Measurements from ENCODE around the gene FAM241B.

Gene FAM241B

DNA sequence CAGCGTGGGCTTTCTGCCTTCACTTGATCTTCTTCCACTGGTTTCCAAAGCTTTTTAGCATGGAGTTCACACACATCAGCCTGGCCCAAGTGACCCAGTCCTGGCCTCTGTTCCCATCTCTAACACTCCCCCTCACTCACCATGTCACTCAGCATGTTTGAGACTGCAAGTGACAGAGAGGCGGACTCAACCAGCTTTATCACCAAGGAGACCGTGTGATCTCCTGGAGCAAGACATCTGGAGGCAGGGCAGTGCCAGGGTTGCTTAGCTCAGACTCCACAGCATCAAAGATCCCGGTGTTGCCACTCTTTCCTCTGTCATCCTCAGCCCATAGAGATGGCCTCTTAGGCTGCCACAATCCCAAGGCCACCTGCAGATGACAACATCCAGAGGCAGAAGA, 39.4 kb downstream of the FAM241B start:
- no peaks in the 10 kb centered on the region for H3K79me2 ChIP-seq (ENCODE audit: control insufficient read depth, insufficient read depth, low read length)
- no peak overlapping the region for H3K56ac ChIP-seq (ENCODE audit: low read length)
- no peak for DNase-seq
- no peak overlapping the region for H3K4me3 ChIP-seq (ENCODE audit: low read length)
- no CpG with 5 or more reads among the region's 4 CpGs for WGBS (ENCODE audit: extremely low coverage, insufficient coverage, low lambda C conversion rate)
- H4K5ac ChIP-seq (ENCODE audit: low read length), result no peak overlapping the region
- no peak overlapping the region for H3K18ac ChIP-seq (ENCODE audit: low read length)
- H2BK120ac ChIP-seq (ENCODE audit: low read depth, low read length), result no peak overlapping the region
- no peak overlapping the region for H2BK15ac ChIP-seq (replicated peaks; ENCODE audit: low read depth)
- H3K9ac ChIP-seq (ENCODE audit: low read length), result no peak overlapping the region
- no peak overlapping the region for H2BK5ac ChIP-seq (ENCODE audit: low read length)
- no peak overlapping the region for H3K4ac ChIP-seq (ENCODE audit: low read depth, low read length)
- no peak overlapping the region for H3K27ac ChIP-seq (ENCODE audit: low read depth, low read length)
- H3K4me2 ChIP-seq (ENCODE audit: low read length), result no peak overlapping the region
- H3K36me3 ChIP-seq (ENCODE audit: control insufficient read depth, insufficient read depth, low read length), result no peaks in the 10 kb centered on the region
- no peak overlapping the region for H2AK5ac ChIP-seq (ENCODE audit: low read length)
- H3K79me1 ChIP-seq (ENCODE audit: low read length), result no peaks in the 10 kb centered on the region
- H3K23ac ChIP-seq (ENCODE audit: low read length), result no peak overlapping the region
- H3K27me3 ChIP-seq (ENCODE audit: insufficient read depth, low read length, poor library complexity), result no peaks in the 10 kb centered on the region
- H4K8ac ChIP-seq (ENCODE audit: low read depth, low read length), result no peak overlapping the region
- no peaks in the 10 kb centered on the region for H3K4me1 ChIP-seq (ENCODE audit: control insufficient read depth, low read depth, low read length)

DNA sequence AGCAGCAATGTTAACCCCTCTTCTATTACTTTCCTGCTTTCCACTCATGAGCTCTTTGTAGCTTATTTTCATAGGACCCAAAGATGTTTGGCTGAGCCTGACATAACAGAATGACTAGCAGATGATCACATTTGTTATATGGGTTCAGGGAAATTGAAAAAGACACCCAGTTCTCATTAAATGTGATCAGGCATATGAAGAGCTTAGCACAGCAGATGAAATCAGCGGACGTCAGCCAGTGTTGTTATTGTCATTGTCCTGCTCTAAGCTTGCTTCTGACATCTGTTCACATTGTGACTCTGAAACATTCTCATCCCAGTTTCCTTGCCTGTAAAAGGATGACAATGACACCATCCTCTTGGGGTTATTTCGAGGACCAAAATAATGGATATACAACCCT, 43.5 kb downstream of the FAM241B start:
- H3K4me3 ChIP-seq (ENCODE audit: low read length), result no peak overlapping the region
- no peak overlapping the region for H4K8ac ChIP-seq (ENCODE audit: low read depth, low read length)
- no peak overlapping the region for H3K9ac ChIP-seq (ENCODE audit: low read length)
- DNase-seq, result no peak
- no peak overlapping the region for H3K18ac ChIP-seq (ENCODE audit: low read length)
- H4K5ac ChIP-seq (ENCODE audit: low read length), result no peak overlapping the region
- H3K79me2 ChIP-seq (ENCODE audit: control insufficient read depth, insufficient read depth, low read length), result no peaks in the 10 kb centered on the region
- H3K23ac ChIP-seq (ENCODE audit: low read length), result no peak overlapping the region
- H2BK5ac ChIP-seq (ENCODE audit: low read length), result no peak overlapping the region
- H3K36me3 ChIP-seq (ENCODE audit: control insufficient read depth, insufficient read depth, low read length), result no peaks in the 10 kb centered on the region
- no peaks in the 10 kb centered on the region for H3K79me1 ChIP-seq (ENCODE audit: low read length)
- H2AK5ac ChIP-seq (ENCODE audit: low read length), result no peak overlapping the region
- H2BK120ac ChIP-seq (ENCODE audit: low read depth, low read length), result no peak overlapping the region
- no peak overlapping the region for H3K56ac ChIP-seq (ENCODE audit: low read length)
- no peak overlapping the region for H3K27ac ChIP-seq (ENCODE audit: low read depth, low read length)
- H2BK15ac ChIP-seq (replicated peaks; ENCODE audit: low read depth), result no peak overlapping the region
- no CpG with 5 or more reads among the region's 3 CpGs for WGBS (ENCODE audit: extremely low coverage, insufficient coverage, low lambda C conversion rate)
- no peaks in the 10 kb centered on the region for H3K27me3 ChIP-seq (ENCODE audit: insufficient read depth, low read length, poor library complexity)
- no peak overlapping the region for H3K4me2 ChIP-seq (ENCODE audit: low read length)
- H3K4me1 ChIP-seq (ENCODE audit: control insufficient read depth, low read depth, low read length), result no peaks in the 10 kb centered on the region
- H3K4ac ChIP-seq (ENCODE audit: low read depth, low read length), result no peak overlapping the region

- no CpG with 5 or more reads among the region's 2 CpGs for WGBS (ENCODE audit: extremely low coverage, insufficient coverage, low lambda C conversion rate)
- Histone ChIP-seq H3K27ac (ENCODE audit: low read depth, low read length) (no peak overlapping the region), H2BK15ac (replicated peaks; ENCODE audit: low read depth) (no peak overlapping the region), H2AK5ac (ENCODE audit: low read length) (no peak overlapping the region), H3K18ac (ENCODE audit: low read length) (no peak overlapping the region), H3K23ac (ENCODE audit: low read length) (no peak overlapping the region), H3K79me1 (ENCODE audit: low read length) (no peaks in the 10 kb centered on the region), H3K56ac (ENCODE audit: low read length) (no peak overlapping the region), H3K4me1 (ENCODE audit: control insufficient read depth, low read depth, low read length) (no peaks in the 10 kb centered on the region), H3K27me3 (ENCODE audit: insufficient read depth, low read length, poor library complexity) (no peaks in the 10 kb centered on the region), H3K9ac (ENCODE audit: low read length) (no peak overlapping the region), H3K36me3 (ENCODE audit: control insufficient read depth, insufficient read depth, low read length) (no peaks in the 10 kb centered on the region), H3K4me2 (ENCODE audit: low read length) (no peak overlapping the region), H3K4me3 (ENCODE audit: low read length) (no peak overlapping the region), H3K79me2 (ENCODE audit: control insufficient read depth, insufficient read depth, low read length) (no peaks in the 10 kb centered on the region), H4K5ac (ENCODE audit: low read length) (no peak overlapping the region), H3K4ac (ENCODE audit: low read depth, low read length) (no peak overlapping the region), H2BK5ac (ENCODE audit: low read length) (no peak overlapping the region), H4K8ac (ENCODE audit: low read depth, low read length) (no peak overlapping the region), H2BK120ac (ENCODE audit: low read depth, low read length) (no peak overlapping the region)
- DNase-seq, result no peak
Measured at GRCh38 chr10:69674786-69675185, 44.7 kb downstream of the FAM241B start.

DNA sequence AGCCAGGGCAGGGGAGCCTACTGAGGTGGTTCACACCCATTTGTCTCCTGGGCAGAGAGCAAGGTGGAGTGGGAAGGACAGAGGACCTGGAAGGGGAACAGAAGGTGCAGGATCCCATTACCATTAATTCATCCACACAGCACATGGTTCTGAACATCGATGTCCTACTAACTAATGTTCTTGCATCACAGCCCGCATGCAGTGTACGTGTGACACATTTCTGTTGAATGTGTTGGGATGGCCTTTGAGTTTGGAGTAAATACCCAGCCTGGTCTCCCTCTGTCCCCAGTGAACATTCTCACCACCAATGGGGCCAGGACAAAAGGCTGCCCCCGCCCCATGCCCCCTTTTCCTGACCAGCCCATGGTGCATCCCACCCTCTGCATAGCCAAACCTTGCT, 46.3 kb downstream of the FAM241B start:
- Histone ChIP-seq H3K79me2 (ENCODE audit: control insufficient read depth, insufficient read depth, low read length) (no peaks in the 10 kb centered on the region), H3K79me1 (ENCODE audit: low read length) (no peaks in the 10 kb centered on the region), H2BK5ac (ENCODE audit: low read length) (no peak overlapping the region), H3K18ac (ENCODE audit: low read length) (no peak overlapping the region), H2BK120ac (ENCODE audit: low read depth, low read length) (no peak overlapping the region), H2AK5ac (ENCODE audit: low read length) (no peak overlapping the region), H3K56ac (ENCODE audit: low read length) (no peak overlapping the region), H3K27ac (ENCODE audit: low read depth, low read length) (no peak overlapping the region), H4K8ac (ENCODE audit: low read depth, low read length) (no peak overlapping the region), H2BK15ac (replicated peaks; ENCODE audit: low read depth) (no peak overlapping the region), H3K27me3 (ENCODE audit: insufficient read depth, low read length, poor library complexity) (no peaks in the 10 kb centered on the region), H3K4ac (ENCODE audit: low read depth, low read length) (no peak overlapping the region), H3K36me3 (ENCODE audit: control insufficient read depth, insufficient read depth, low read length) (no peaks in the 10 kb centered on the region), H3K23ac (ENCODE audit: low read length) (no peak overlapping the region), H3K4me3 (ENCODE audit: low read length) (no peak overlapping the region), H3K4me1 (ENCODE audit: control insufficient read depth, low read depth, low read length) (no peaks in the 10 kb centered on the region), H3K9ac (ENCODE audit: low read length) (no peak overlapping the region), H4K5ac (ENCODE audit: low read length) (no peak overlapping the region), H3K4me2 (ENCODE audit: low read length) (no peak overlapping the region)
- no peak for DNase-seq
- WGBS (ENCODE audit: extremely low coverage, insufficient coverage, low lambda C conversion rate), result no CpG with 5 or more reads among the region's 4 CpGs

GRCh38 chr10:69677985-69678654, 48.1 kb downstream of the FAM241B start:
- H3K23ac ChIP-seq (ENCODE audit: low read length), result no peak overlapping the region
- H3K4ac ChIP-seq (ENCODE audit: low read depth, low read length), result no peak overlapping the region
- no peak overlapping the region for H3K4me2 ChIP-seq (ENCODE audit: low read length)
- no peak overlapping the region for H3K18ac ChIP-seq (ENCODE audit: low read length)
- H2AK5ac ChIP-seq (ENCODE audit: low read length), result no peak overlapping the region
- no peak for DNase-seq
- H2BK5ac ChIP-seq (ENCODE audit: low read length), result no peak overlapping the region
- H2BK120ac ChIP-seq (ENCODE audit: low read depth, low read length), result no peak overlapping the region
- H3K79me1 ChIP-seq (ENCODE audit: low read length), result no peaks in the 10 kb centered on the region
- no CpG with 5 or more reads among the region's 20 CpGs for WGBS (ENCODE audit: extremely low coverage, insufficient coverage, low lambda C conversion rate)
- H4K5ac ChIP-seq (ENCODE audit: low read length), result no peak overlapping the region
- no peak overlapping the region for H3K9ac ChIP-seq (ENCODE audit: low read length)
- H3K4me3 ChIP-seq (ENCODE audit: low read length), result no peak overlapping the region
- H3K27me3 ChIP-seq (ENCODE audit: insufficient read depth, low read length, poor library complexity), result no peaks in the 10 kb centered on the region
- H3K4me1 ChIP-seq (ENCODE audit: control insufficient read depth, low read depth, low read length), result no peaks in the 10 kb centered on the region
- H3K56ac ChIP-seq (ENCODE audit: low read length), result no peak overlapping the region
- no peak overlapping the region for H3K27ac ChIP-seq (ENCODE audit: low read depth, low read length)
- no peak overlapping the region for H2BK15ac ChIP-seq (replicated peaks; ENCODE audit: low read depth)
- H3K36me3 ChIP-seq (ENCODE audit: control insufficient read depth, insufficient read depth, low read length), result no peaks in the 10 kb centered on the region
- H3K79me2 ChIP-seq (ENCODE audit: control insufficient read depth, insufficient read depth, low read length), result no peaks in the 10 kb centered on the region
- no peak overlapping the region for H4K8ac ChIP-seq (ENCODE audit: low read depth, low read length)

GRCh38 chr10:69679736-69680135, 49.7 kb downstream of the FAM241B start:
- Histone ChIP-seq H3K79me1 (ENCODE audit: low read length) (no peaks in the 10 kb centered on the region), H3K4me2 (ENCODE audit: low read length) (no peak overlapping the region), H4K5ac (ENCODE audit: low read length) (no peak overlapping the region), H3K79me2 (ENCODE audit: control insufficient read depth, insufficient read depth, low read length) (no peaks in the 10 kb centered on the region), H3K27me3 (ENCODE audit: insufficient read depth, low read length, poor library complexity) (no peaks in the 10 kb centered on the region), H2BK120ac (ENCODE audit: low read depth, low read length) (no peak overlapping the region), H2AK5ac (ENCODE audit: low read length) (no peak overlapping the region), H3K27ac (ENCODE audit: low read depth, low read length) (no peak overlapping the region), H3K4ac (ENCODE audit: low read depth, low read length) (no peak overlapping the region), H3K4me1 (ENCODE audit: control insufficient read depth, low read depth, low read length) (no peaks in the 10 kb centered on the region), H3K56ac (ENCODE audit: low read length) (no peak overlapping the region), H3K23ac (ENCODE audit: low read length) (no peak overlapping the region), H4K8ac (ENCODE audit: low read depth, low read length) (no peak overlapping the region), H2BK15ac (replicated peaks; ENCODE audit: low read depth) (no peak overlapping the region), H3K4me3 (ENCODE audit: low read length) (no peak overlapping the region), H3K18ac (ENCODE audit: low read length) (no peak overlapping the region), H3K9ac (ENCODE audit: low read length) (no peak overlapping the region), H2BK5ac (ENCODE audit: low read length) (no peak overlapping the region), H3K36me3 (ENCODE audit: control insufficient read depth, insufficient read depth, low read length) (no peaks in the 10 kb centered on the region)
- no CpG with 5 or more reads among the region's 9 CpGs for WGBS (ENCODE audit: extremely low coverage, insufficient coverage, low lambda C conversion rate)
- DNase-seq, result no peak

Measured in mesendoderm (in vitro differentiated cells).